ENCODE data around the gene AOC1. TPM values are rescaled to one million over a fixed set of nuclear protein-coding genes. Genes with fewer than 3 reads are reported as not detected.

AOC1 gene
- total RNA-seq, 1 donor from 2014 or later, result not detected

GRCh38 chr7:150858236-150859197 lies 6.2 kb downstream of the AOC1 start:
- peaks cover 5% of the 10 kb centered on the region for H3K9me3 Mint-ChIP-seq (ENCODE audit: unreplicated experiment)

GRCh38 chr7:150860291-150860977 lies 8.1 kb downstream of the AOC1 start:
- DNase-seq, result no peak
- Mint-ChIP-seq H3K4me3 (ENCODE audit: unreplicated experiment) (no peak overlapping the region), H3K27me3 (ENCODE audit: unreplicated experiment) (peaks cover 4% of the 10 kb centered on the region), H3K4me1 (ENCODE audit: low read depth, unreplicated experiment) (no peaks in the 10 kb centered on the region), H3K36me3 (ENCODE audit: unreplicated experiment) (no peaks in the 10 kb centered on the region), H3K27ac (ENCODE audit: unreplicated experiment) (no peak overlapping the region), H3K9me3 (ENCODE audit: unreplicated experiment) (peaks cover 9% of the 10 kb centered on the region)
- no peak for TF ChIP-seq CTCF (IDR thresholded peaks at IDR 0.05; ENCODE audit: partially characterized antibody, unreplicated experiment)

More at GRCh38 chr7:150858236-150859197, 6.2 kb downstream of the AOC1 start:
- peaks cover 4% of the 10 kb centered on the region for H3K27me3 Mint-ChIP-seq (ENCODE audit: unreplicated experiment)
- TF ChIP-seq CTCF (IDR thresholded peaks at IDR 0.05; ENCODE audit: partially characterized antibody, unreplicated experiment), result no peak
- H3K4me3 Mint-ChIP-seq (ENCODE audit: unreplicated experiment), result no peak overlapping the region
- no peak overlapping the region for H3K27ac Mint-ChIP-seq (ENCODE audit: unreplicated experiment)
- DNase-seq, result no peak
- no peaks in the 10 kb centered on the region for H3K4me1 Mint-ChIP-seq (ENCODE audit: low read depth, unreplicated experiment)
- H3K36me3 Mint-ChIP-seq (ENCODE audit: unreplicated experiment), result no peaks in the 10 kb centered on the region

DNA sequence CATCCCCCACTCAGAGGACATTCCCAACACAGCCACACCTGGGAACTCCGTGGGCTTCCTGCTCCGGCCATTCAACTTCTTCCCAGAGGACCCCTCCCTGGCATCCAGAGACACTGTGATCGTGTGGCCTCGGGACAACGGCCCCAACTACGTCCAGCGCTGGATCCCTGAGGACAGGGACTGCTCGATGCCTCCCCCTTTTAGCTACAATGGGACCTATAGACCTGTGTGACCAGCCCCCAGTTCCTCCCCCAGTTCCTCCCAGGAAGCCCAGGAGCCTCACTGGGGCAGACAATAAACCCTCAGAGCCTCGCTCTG lies 8.6 kb downstream of the AOC1 start:
- Mint-ChIP-seq H3K27ac (ENCODE audit: unreplicated experiment) (no peak overlapping the region), H3K4me3 (ENCODE audit: unreplicated experiment) (no peak overlapping the region), H3K9me3 (ENCODE audit: unreplicated experiment) (peaks cover 9% of the 10 kb centered on the region), H3K4me1 (ENCODE audit: low read depth, unreplicated experiment) (no peaks in the 10 kb centered on the region), H3K27me3 (ENCODE audit: unreplicated experiment) (peaks cover 4% of the 10 kb centered on the region), H3K36me3 (ENCODE audit: unreplicated experiment) (no peaks in the 10 kb centered on the region)
- no peak for DNase-seq
- no peak for TF ChIP-seq CTCF (IDR thresholded peaks at IDR 0.05; ENCODE audit: partially characterized antibody, unreplicated experiment)

GRCh38 chr7:150862356-150862755 lies 10.0 kb downstream of the AOC1 start:
- Mint-ChIP-seq H3K9me3 (ENCODE audit: unreplicated experiment) (peaks cover 9% of the 10 kb centered on the region), H3K27me3 (ENCODE audit: unreplicated experiment) (peaks cover 4% of the 10 kb centered on the region), H3K4me1 (ENCODE audit: low read depth, unreplicated experiment) (no peaks in the 10 kb centered on the region), H3K4me3 (ENCODE audit: unreplicated experiment) (no peak overlapping the region), H3K27ac (ENCODE audit: unreplicated experiment) (no peak overlapping the region), H3K36me3 (ENCODE audit: unreplicated experiment) (no peaks in the 10 kb centered on the region)
- TF ChIP-seq CTCF (IDR thresholded peaks at IDR 0.05; ENCODE audit: partially characterized antibody, unreplicated experiment), result no peak
- no peak for DNase-seq

DNA sequence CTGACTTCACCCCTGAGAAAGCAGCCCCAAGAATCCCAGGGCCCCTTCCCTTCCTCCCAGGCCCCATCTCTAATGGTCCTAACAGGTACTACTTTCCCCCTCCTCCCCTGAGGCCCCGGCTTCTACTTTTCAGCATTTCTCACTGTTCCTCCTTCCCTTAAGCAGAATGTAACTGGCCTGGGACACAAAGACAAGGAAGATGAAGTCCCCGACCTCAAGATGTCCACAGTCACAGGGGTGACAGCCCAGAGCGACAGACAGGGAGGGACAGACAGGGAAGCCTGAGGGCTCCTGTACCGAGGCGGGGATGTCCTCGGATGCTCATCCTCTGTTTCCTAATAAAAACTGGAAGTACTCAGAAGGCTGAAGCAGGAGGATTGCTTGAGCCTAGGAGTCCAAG lies 11.6 kb downstream of the AOC1 start:
- no peak overlapping the region for H3K27ac Mint-ChIP-seq (ENCODE audit: unreplicated experiment)
- peaks cover 9% of the 10 kb centered on the region for H3K9me3 Mint-ChIP-seq (ENCODE audit: unreplicated experiment)
- H3K36me3 Mint-ChIP-seq (ENCODE audit: unreplicated experiment), result no peaks in the 10 kb centered on the region
- no peaks in the 10 kb centered on the region for H3K4me1 Mint-ChIP-seq (ENCODE audit: low read depth, unreplicated experiment)
- no peak for TF ChIP-seq CTCF (IDR thresholded peaks at IDR 0.05; ENCODE audit: partially characterized antibody, unreplicated experiment)
- H3K4me3 Mint-ChIP-seq (ENCODE audit: unreplicated experiment), result no peak overlapping the region
- no peak for DNase-seq
- H3K27me3 Mint-ChIP-seq (ENCODE audit: unreplicated experiment), result peaks cover 4% of the 10 kb centered on the region

Measured in glutamatergic neuron (in vitro differentiated cells).